PFSK-1 (cell line): ENCODE results near the gene PRUNE1.

ENCODE experiments used
- POLR2AphosphoS5 ChIP-seq: IDR thresholded peaks from 2 replicates; pipeline ENCODE4 v1.6.1; 2012; ENCODE audit warnings: low read depth, mild to moderate bottlenecking, control low read depth, low read length, moderate library complexity
- SIN3A ChIP-seq: IDR thresholded peaks from 2 replicates; pipeline ENCODE4 v1.6.1; 2012; ENCODE audit warnings: mild to moderate bottlenecking, low read length, moderate library complexity, borderline replicate concordance; ENCODE audit not compliant: insufficient read depth
- TAF1 ChIP-seq: IDR thresholded peaks from 2 replicates; pipeline ENCODE4 v1.6.1; 2012; ENCODE audit warnings: low read length, control low read depth, borderline replicate concordance; ENCODE audit not compliant: insufficient read depth

DNA sequence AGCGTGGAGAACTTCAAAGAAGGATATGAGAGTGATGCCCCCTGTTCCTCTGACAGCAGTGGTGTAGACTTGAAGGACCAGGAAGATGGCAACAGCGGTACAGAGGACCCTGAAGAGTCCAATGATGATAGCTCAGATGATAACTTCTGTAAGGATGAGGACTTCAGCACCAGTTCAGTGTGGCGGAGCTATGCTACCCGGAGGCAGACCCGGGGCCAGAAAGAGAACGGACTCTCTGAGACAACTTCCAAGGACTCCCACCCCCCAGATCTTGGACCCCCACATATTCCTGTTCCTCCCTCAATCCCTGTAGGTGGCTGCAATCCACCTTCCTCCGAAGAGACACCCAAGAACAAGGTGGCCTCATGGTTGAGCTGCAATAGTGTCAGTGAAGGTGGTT lies 47.6 kb upstream of the PRUNE1 start:
- TF ChIP-seq POLR2AphosphoS5 (no peak), SIN3A (no peak), TAF1 (no peak)
